GM12875 (cell line): ENCODE measurements around the gene KCNMA1.

Experiments used
- H3K4me3 ChIP-seq: one replicate; pipeline ENCODE4 v1.5.1; 2011; ENCODE audit warnings: low read depth, low read length, control low read depth
- CTCF ChIP-seq: IDR thresholded peaks from 2 replicates; pipeline ENCODE4 v1.5.1; 2011; ENCODE audit warnings: low read depth, mild to moderate bottlenecking, control low read depth, inconsistent platforms, low read length, moderate library complexity, borderline replicate concordance; ENCODE audit not compliant: insufficient read depth

The KCNMA1 gene

GRCh38 chr10:77049146-77049545, 588.5 kb downstream of the KCNMA1 start:
- TF ChIP-seq CTCF: no peak

GRCh38 chr10:77045085-77045484, 592.5 kb downstream of the KCNMA1 start:
- H3K4me3 ChIP-seq: no peak overlapping the region
- no peak for TF ChIP-seq CTCF

More at GRCh38 chr10:77049146-77049545, 588.5 kb downstream of the KCNMA1 start:
- H3K4me3 ChIP-seq: no peak overlapping the region

GRCh38 chr10:77043420-77043763, 594.2 kb downstream of the KCNMA1 start:
- TF ChIP-seq CTCF: no peak

GRCh38 chr10:77042706-77043419, 594.7 kb downstream of the KCNMA1 start:
- TF ChIP-seq CTCF: no peak
- H3K4me3 ChIP-seq: no peak overlapping the region

More at GRCh38 chr10:77043420-77043763, 594.2 kb downstream of the KCNMA1 start:
- no peak overlapping the region for H3K4me3 ChIP-seq

GRCh38 chr10:77041636-77042258, 595.9 kb downstream of the KCNMA1 start:
- no peak overlapping the region for H3K4me3 ChIP-seq
- TF ChIP-seq CTCF: no peak

- TF ChIP-seq CTCF: no peak
- no peak overlapping the region for H3K4me3 ChIP-seq
Observed at GRCh38 chr10:77038407-77038806, 599.2 kb downstream of the KCNMA1 start.

GRCh38 chr10:77037735-77038403, 599.7 kb downstream of the KCNMA1 start:
- TF ChIP-seq CTCF: no peak
- no peak overlapping the region for H3K4me3 ChIP-seq
